HFF-Myc (cell line): Measurements from ENCODE around the gene HPDL.
"Not testable (repeated sequence)": the region's sequence is repeated elsewhere in the genome, so short reads cannot be mapped to it uniquely, and the experiment has no call there.

Experiments
- DNase-seq: peaks from one replicate; pipeline ENCODE4 v3.0.0-alpha.2; 2011; ENCODE audit warnings: low read depth; ENCODE audit errors: extremely low read depth
- H3K4me3 ChIP-seq: replicated peaks from 2 replicates; pipeline ENCODE4 v1.5.1; 2011; ENCODE audit warnings: low read depth, mild to moderate bottlenecking, control low read depth, low read length
- CTCF ChIP-seq: IDR thresholded peaks from 2 replicates; pipeline ENCODE4 v1.5.1; 2012; ENCODE audit warnings: mild to moderate bottlenecking, low read depth, low read length, control low read depth; ENCODE audit errors: missing control alignments

The HPDL gene

GRCh38 chr1:45354838-45355237 lies 28.1 kb downstream of the HPDL start:
- no peak overlapping the region for H3K4me3 ChIP-seq
- no peak for DNase-seq
- no peak for TF ChIP-seq CTCF

- no peak overlapping the region for H3K4me3 ChIP-seq
- TF ChIP-seq CTCF: no peak
- no peak for DNase-seq
These were observed 29.0 kb downstream of the HPDL start for GRCh38 chr1:45355683-45356082.

- TF ChIP-seq CTCF: no peak
- DNase-seq: no peak
- no peak overlapping the region for H3K4me3 ChIP-seq
These were observed 29.5 kb downstream of the HPDL start for GRCh38 chr1:45356186-45356585.

- DNase-seq: no peak
These were observed 33.3 kb downstream of the HPDL start for GRCh38 chr1:45359882-45360513.

GRCh38 chr1:45360981-45361380 lies 34.3 kb downstream of the HPDL start:
- not testable (repeated sequence) for DNase-seq, H3K4me3 ChIP-seq

More at GRCh38 chr1:45359882-45360513, 33.3 kb downstream of the HPDL start:
- TF ChIP-seq CTCF: peak; percentile 54
- H3K4me3 ChIP-seq: no peak overlapping the region

GRCh38 chr1:45364294-45364693 lies 37.6 kb downstream of the HPDL start:
- DNase-seq: no peak
- TF ChIP-seq CTCF: no peak
- no peak overlapping the region for H3K4me3 ChIP-seq

- TF ChIP-seq CTCF: no peak
- no peak for DNase-seq
- no peak overlapping the region for H3K4me3 ChIP-seq
These were observed 38.4 kb downstream of the HPDL start for GRCh38 chr1:45365051-45365450.
